OCI-LY7 (cell line): ENCODE results near the gene GALNTL6.

Experiments
- EZH2phosphoT487 ChIP-seq: fragments of 200-600 bp; sonication (generic); IDR thresholded peaks from 2 replicates; pipeline ENCODE4 v1.6.1; 2018; ENCODE audit warnings: low read depth, borderline replicate concordance, mild to moderate bottlenecking, mixed run types, antibody characterized with exemption, low read length, moderate library complexity, mixed read lengths
- TF ChIP-seq, protein P1 (sequence below): fragments of 200-600 bp; sonication (generic); conservative IDR thresholded peaks from 2 replicates; pipeline ENCODE4 v1.5.1; 2014; ENCODE audit warnings: mild to moderate bottlenecking, antibody characterized with exemption, low read length, moderate library complexity, mixed read lengths

DNA sequence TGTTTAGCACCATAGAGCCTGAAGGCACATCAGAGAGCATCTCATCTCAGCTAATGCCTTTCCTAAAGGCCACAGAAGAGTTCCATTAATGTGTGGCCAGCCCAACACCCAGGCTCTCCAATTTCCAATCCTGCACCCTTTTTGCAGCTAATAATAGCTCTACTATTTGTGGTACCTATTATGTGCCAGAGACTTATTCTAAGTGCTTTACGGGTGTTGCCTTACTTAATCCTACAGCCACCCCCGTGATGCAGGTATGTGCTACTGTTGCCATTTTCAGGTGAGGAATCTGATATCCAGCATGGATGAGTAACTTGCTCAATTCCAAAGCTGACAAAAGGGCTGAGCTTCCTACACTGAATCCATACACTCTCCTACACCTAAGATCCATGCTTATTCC lies 1137.8 kb downstream of the GALNTL6 start:
- TF ChIP-seq, protein P1, sequence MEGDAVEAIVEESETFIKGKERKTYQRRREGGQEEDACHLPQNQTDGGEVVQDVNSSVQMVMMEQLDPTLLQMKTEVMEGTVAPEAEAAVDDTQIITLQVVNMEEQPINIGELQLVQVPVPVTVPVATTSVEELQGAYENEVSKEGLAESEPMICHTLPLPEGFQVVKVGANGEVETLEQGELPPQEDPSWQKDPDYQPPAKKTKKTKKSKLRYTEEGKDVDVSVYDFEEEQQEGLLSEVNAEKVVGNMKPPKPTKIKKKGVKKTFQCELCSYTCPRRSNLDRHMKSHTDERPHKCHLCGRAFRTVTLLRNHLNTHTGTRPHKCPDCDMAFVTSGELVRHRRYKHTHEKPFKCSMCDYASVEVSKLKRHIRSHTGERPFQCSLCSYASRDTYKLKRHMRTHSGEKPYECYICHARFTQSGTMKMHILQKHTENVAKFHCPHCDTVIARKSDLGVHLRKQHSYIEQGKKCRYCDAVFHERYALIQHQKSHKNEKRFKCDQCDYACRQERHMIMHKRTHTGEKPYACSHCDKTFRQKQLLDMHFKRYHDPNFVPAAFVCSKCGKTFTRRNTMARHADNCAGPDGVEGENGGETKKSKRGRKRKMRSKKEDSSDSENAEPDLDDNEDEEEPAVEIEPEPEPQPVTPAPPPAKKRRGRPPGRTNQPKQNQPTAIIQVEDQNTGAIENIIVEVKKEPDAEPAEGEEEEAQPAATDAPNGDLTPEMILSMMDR: no peak
- TF ChIP-seq EZH2phosphoT487: no peak
